HepG2 (cell line): ENCODE measurements around the gene ZNF800. TPM values are rescaled to one million over a fixed set of nuclear protein-coding genes. Genes with fewer than 3 reads are reported as not detected.

Experiments used
- ATAC-seq: fragments of 200-7000 bp; cut with Tn5 transposase; 3 replicates; pipeline ENCODE4 v1.9.1; 2020; ENCODE audit warnings: mild to moderate bottlenecking, moderate library complexity
- BruUV-seq: library from RNA; stranded (reverse); fragments of 400-500 nt; replicated peaks from 2 replicates; lab custom pipeline; 2021; lab: Mats Ljungman, UMichigan
- CTCF ChIA-PET: fragments of 300-600 bp; formaldehyde crosslinking; extraction: SDS; loops from one replicate; lab custom pipeline; 2021; ENCODE audit warnings: low total read pairs, inconsistent platforms, low intra/inter-chr PET ratio; lab: Yijun Ruan, JAX
- POLR2A ChIA-PET: fragments of 350-600 bp; sonication (Branson Sonifier 250); formaldehyde crosslinking; loops from one replicate; lab custom pipeline; 2020; ENCODE audit warnings: antibody characterized with exemption, inconsistent platforms; lab: Yijun Ruan, JAX
- DNase-seq: peaks from one replicate; pipeline ENCODE4 v3.0.0-alpha.2; 2015; ENCODE audit warnings: low spot score
- FAIRE-seq: peaks from 3 replicates; lab custom pipeline; 2011; peaks lifted over from hg19 to GRCh38; lab: Jason Lieb, UNC
- H2AFZ ChIP-seq: one replicate; pipeline ENCODE4 v1.6.1; 2011; ENCODE audit warnings: low read length, inconsistent platforms
- H3K27ac ChIP-seq: fragments of 300-600 bp; 3 replicates; pipeline ENCODE4 v1.8.0; 2011; ENCODE audit warnings: mixed run types, mild to moderate bottlenecking, mixed read lengths, low read length, inconsistent platforms; ENCODE audit not compliant: insufficient read depth; ENCODE audit errors: extremely low read length
- H3K27me3 ChIP-seq, 2 experiments: fragments of 200-600 bp in 1 of 2; 2 replicates in 1 of 2; 3 replicates in 1 of 2; pipeline versions ENCODE4 v1.6.0 to v1.8.0; 2011; ENCODE audit warnings: low read length in 2 of 2, mild to moderate bottlenecking in 2 of 2, moderate library complexity in 2 of 2, inconsistent platforms in 1 of 2; ENCODE audit not compliant: insufficient read depth in 2 of 2, control insufficient read depth in 1 of 2
- H3K36me3 ChIP-seq, 2 experiments: fragments of 200-600 bp in 1 of 2; replicated peaks in 1 of 2; 2 replicates in 1 of 2; 3 replicates in 1 of 2; pipeline versions ENCODE4 v1.5.1 to v1.8.0; 2011; ENCODE audit warnings: low read length in 2 of 2, inconsistent platforms in 1 of 2; ENCODE audit not compliant: insufficient read depth in 2 of 2, control insufficient read depth in 1 of 2
- H3K4me1 ChIP-seq: 2 replicates; pipeline ENCODE4 v1.5.1; 2012; ENCODE audit warnings: low read length, inconsistent platforms; ENCODE audit not compliant: insufficient read depth
- H3K4me2 ChIP-seq: 2 replicates; pipeline ENCODE4 v1.6.0; 2011; ENCODE audit warnings: low read depth, low read length, inconsistent platforms
- H3K4me3 ChIP-seq, 3 experiments: fragments of 200-600 bp in 1 of 3; sonication (generic), shearing (Covaris generic) in 1 of 3; replicated peaks in 1 of 3; 2 replicates each; pipeline ENCODE4 v1.5.1; 2011 to 2016; ENCODE audit warnings: low read length in 3 of 3, inconsistent platforms in 2 of 3, low read depth in 2 of 3, mild to moderate bottlenecking in 2 of 3, control low read depth in 1 of 3, mixed read lengths in 1 of 3; ENCODE audit not compliant: insufficient read depth in 1 of 3
- H3K79me2 ChIP-seq: one replicate; pipeline ENCODE4 v1.6.1; 2011; ENCODE audit warnings: low read length, inconsistent platforms; ENCODE audit not compliant: insufficient read depth
- H3K9ac ChIP-seq: 2 replicates; pipeline ENCODE4 v1.6.0; 2011; ENCODE audit warnings: mild to moderate bottlenecking, low read depth, low read length, inconsistent platforms; ENCODE audit not compliant: insufficient read depth
- H3K9me3 ChIP-seq: 2 replicates; pipeline ENCODE4 v1.5.1; 2012; ENCODE audit warnings: mild to moderate bottlenecking, low read length
- H4K20me1 ChIP-seq: 2 replicates; pipeline ENCODE4 v1.6.0; 2011; ENCODE audit warnings: inconsistent platforms, mild to moderate bottlenecking, low read length, moderate library complexity; ENCODE audit not compliant: insufficient read depth
- UBTF ChIP-seq: sonication (generic); formaldehyde crosslinking; IDR thresholded peaks from 2 replicates; pipeline ENCODE4 v1.4.0; 2020; ENCODE audit warnings: mild to moderate bottlenecking, missing genetic modification reagents
- ZBTB2 ChIP-seq: sonication (generic); formaldehyde crosslinking; IDR thresholded peaks from 2 replicates; pipeline ENCODE4 v1.8.0; 2022; ENCODE audit warnings: low read depth, missing genetic modification reagents
- ZHX2 ChIP-seq, 2 experiments: sonication (generic) in 1 of 2; formaldehyde crosslinking in 1 of 2; IDR thresholded peaks; 2 replicates each; pipeline versions ENCODE4 v1.6.1 to v1.9.0; 2014 to 2022; ENCODE audit warnings: antibody characterized with exemption in 1 of 2, borderline replicate concordance in 1 of 2, inconsistent platforms in 1 of 2, low read depth in 1 of 2, missing genetic modification reagents in 1 of 2
- ZNF138 ChIP-seq: sonication (generic); formaldehyde crosslinking; IDR thresholded peaks from 2 replicates; pipeline ENCODE4 v1.5.0; 2020; ENCODE audit warnings: mild to moderate bottlenecking, low read depth, missing genetic modification reagents
- WGBS: methylation state at CpG from one replicate; pipeline ENCODE4 v1.1.6; 2017; ENCODE audit warnings: low lambda C conversion rate; 5-methylcytosine and 5-hydroxymethylcytosine counted together
- in situ Hi-C: cut with HindIII; loops from 2 replicates; pipeline ENCODE4 v1.10.0; 2017; ENCODE audit warnings: low pct_unique_long_range_greater_than_20kb; ENCODE audit not compliant: extremely low pct_ligation_motif_present
- intact Hi-C: fragments of 100-400 bp; cut with micrococcal nuclease; formaldehyde crosslinking; loops from one replicate; pipeline ENCODE4 v1.10.0; 2022; ENCODE audit not compliant: unreplicated experiment
- polyA plus RNA-seq, 8 experiments: library from polyadenylated mRNA; depleted of rRNA in 3 of 8; stranded (reverse) in 7 of 8; unstranded in 1 of 8; fragments of >200 nt; fragmentation: Illumina TruSeq in 4 of 8; extraction: Trizol in 4 of 8; gene quantifications; 2 replicates each; pipeline versions ENCODE4 v1.2.1 to v1.2.3, GENCODE V29; 2011 to 2016; ENCODE audit warnings: low read depth in 4 of 8, missing spikeins in 1 of 8, mixed read lengths in 1 of 8; ENCODE audit not compliant: insufficient read depth in 1 of 8
- total RNA-seq, 5 experiments: library from RNA; depleted of rRNA; stranded (reverse); fragments of >200 nt; fragmentation: Illumina TruSeq; extraction: Trizol; gene quantifications; 2 replicates each; pipeline ENCODE4 v1.2.3, GENCODE V29; 2016; ENCODE audit warnings: low read depth in 1 of 5

The ZNF800 gene
- total and polyA plus RNA-seq, 2 of the 13 experiments (the other 11 are each of a cell fraction or from before 2014, with no cell fraction given) = 7.1 to 12.7 TPM

- FAIRE-seq = no peak
- Histone ChIP-seq H3K27me3 (no peaks in the 10 kb centered on the region), H2AFZ (no peak overlapping the region), H4K20me1 (no peaks in the 10 kb centered on the region), H3K4me3 (no peak overlapping the region), H3K9ac (no peak overlapping the region), H3K4me1 (no peaks in the 10 kb centered on the region), H3K4me2 (no peak overlapping the region), H3K27ac (no peak overlapping the region), H3K9me3 (no peaks in the 10 kb centered on the region), H3K36me3 (peaks cover 2% of the 10 kb centered on the region in 2 experiments), H3K79me2 (no peaks in the 10 kb centered on the region)
- in situ Hi-C loops = no loop called here
- WGBS = 98% methylated on average over 2 of the region's 2 CpGs
- no peak for DNase-seq
- CTCF ChIA-PET = no interaction called here
- intact Hi-C loops = no loop called here
- ATAC-seq = no peak
- POLR2A ChIA-PET = no interaction called here
- BruUV-seq = no TSS peak
- TF ChIP-seq UBTF (no peak), ZHX2 (IDR thresholded peaks at IDR 0.05; ENCODE audit: low read depth) (no peak), ZHX2 (CRISPR knock-in tag; IDR thresholded peaks at IDR 0.05; ENCODE audit: borderline replicate concordance) (no peak), ZBTB2 (CRISPR knock-in tag) (no peak), ZNF138 (CRISPR knock-in tag) (no peak)
- TF ChIP-seq, all 625 proteins: peak for 0
These were observed 26.6 kb downstream of the ZNF800 start for GRCh38 chr7:127365957-127366315.
